Inferior parietal cortex (tissue), 1 donor: ENCODE results near the gene NOBOX.
"Not testable (repeated sequence)": the region's sequence is repeated elsewhere in the genome, so short reads cannot be mapped to it uniquely, and the experiment has no call there.

Source experiments
- DNase-seq: peaks from one replicate; pipeline ENCODE4 v3.0.0-alpha.2; 2016; ENCODE audit errors: extremely low spot score

NOBOX gene

DNA sequence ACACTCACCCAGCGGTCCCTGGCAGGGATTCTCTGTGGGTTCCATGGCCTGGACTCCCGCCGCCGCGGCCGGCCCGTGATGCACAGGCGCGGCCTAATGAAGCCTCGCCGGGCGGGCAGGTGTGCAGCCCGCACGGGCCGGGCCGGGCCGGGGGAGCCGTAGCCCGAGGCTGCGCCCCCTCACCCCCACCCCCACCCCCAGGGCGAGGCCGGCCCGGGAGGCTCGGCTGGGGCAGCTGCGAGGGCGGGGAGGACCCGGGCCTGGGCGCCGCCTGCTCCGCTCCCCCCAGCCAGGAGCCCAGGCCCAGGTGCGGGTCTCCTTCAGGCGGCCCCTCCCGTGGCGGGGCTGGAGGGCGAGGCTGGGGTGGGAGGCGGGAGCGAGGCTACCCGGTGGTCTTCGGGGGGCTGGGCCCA is at the start of gene NOBOX:
Gene NOBOX, minus strand, starts transcription at position 45 of the 413 bp plus-strand sequence.
- DNase-seq: no peak

DNA sequence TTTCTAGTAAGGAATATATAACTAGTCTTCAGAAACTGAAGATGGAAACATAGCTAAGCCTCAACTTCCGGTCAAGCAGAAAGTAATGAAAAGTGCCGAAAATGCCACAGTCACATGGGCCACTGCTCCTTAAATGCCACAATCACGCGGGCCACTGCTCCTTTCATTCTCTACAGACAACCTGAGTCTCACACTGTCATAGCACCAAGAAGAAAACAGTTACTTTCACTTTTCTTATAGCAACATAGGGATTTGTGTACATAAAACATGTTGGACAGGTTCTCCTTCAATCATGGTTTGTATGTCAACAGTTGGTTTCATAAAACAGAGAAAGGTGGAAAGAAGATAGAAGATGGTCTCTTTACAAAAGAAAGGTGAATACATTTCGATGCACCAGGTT is 48.6 kb upstream of the NOBOX start:
- no peak for DNase-seq

DNA sequence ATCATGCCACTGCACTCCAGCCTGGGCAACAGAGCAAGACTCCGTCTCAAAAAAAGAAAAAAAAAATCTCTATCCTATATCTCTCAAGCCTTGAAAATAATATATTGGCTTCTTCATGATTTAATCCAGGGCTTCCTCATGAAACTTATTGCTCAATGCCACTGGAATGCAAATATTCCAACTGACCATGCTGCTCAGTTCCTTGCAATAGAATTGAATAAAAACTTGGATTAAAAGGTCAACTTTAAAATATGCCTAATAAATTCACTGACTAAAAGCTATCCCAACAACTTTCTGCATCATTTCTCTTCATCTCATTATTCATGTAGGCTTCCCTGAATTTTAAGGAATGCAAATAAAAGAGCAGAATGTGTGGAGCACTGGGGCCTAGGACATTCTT is 42.1 kb upstream of the NOBOX start:
- no peak for DNase-seq

GRCh38 chr7:144439717-144440205 is 36.3 kb upstream of the NOBOX start:
- DNase-seq: no peak

DNA sequence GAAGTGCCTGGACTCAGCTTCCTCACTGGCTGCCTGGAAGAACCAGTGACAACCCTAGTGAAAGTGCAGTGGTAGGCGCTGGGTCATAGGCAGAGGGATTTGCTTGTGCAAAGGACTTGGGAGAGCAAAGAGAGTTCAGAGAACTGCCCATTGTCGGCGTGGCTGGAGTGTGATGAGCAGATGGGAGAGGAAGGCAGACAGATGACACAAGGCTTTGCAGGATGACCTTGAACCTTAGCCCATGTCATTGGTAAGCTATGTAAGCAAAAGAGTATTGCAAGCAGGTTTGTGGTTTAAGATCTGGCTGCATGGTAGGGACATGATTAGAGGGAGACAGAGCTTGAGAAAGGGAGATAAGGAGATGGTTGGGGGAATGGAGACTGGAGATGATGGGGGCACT is 35.3 kb upstream of the NOBOX start:
- DNase-seq: no peak

GRCh38 chr7:144437370-144438191 is 34.1 kb upstream of the NOBOX start:
- peak; percentile 79 for DNase-seq

DNA sequence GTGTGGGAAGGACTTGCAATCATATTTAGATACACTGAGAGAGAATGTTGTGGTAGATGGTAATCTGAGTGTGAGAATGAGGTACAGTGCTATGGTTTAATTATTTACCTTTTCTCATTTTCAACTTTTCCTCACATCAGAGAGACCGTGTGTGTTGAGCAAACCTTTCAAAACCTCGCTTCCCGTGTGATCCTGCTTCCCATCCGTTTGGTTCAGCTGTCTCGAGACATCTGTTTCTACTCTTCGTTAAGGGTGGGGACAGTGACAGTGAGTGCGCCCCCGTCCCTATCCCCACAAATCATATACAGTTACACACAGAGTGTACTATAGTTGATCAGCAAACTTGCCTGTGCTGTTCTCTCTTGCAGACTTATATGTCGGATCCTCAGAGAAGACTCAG is 33.0 kb upstream of the NOBOX start:
- DNase-seq: no peak

DNA sequence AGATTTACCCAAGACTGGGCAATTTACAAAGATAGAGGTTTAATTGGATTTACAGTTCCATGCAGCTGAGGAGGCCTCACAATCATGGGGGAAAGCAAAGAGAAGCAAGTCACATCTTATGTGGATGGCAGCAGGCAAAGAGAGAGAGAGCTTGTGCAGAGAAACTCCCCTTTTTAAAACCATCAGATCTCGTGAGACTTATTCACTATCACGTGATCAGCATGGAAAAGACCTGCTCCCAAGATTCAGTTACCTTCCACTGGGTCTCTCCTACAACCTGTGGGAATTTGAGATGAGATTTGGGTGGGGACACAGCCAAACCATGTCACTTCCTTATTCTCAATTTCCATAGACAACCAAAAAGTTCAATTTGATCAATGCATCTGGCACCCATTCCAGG is 24.9 kb upstream of the NOBOX start:
- DNase-seq: no peak

- not testable (repeated sequence) for DNase-seq
Observed at GRCh38 chr7:144427539-144427938, 24.0 kb upstream of the NOBOX start.

GRCh38 chr7:144418931-144419330 is 15.4 kb upstream of the NOBOX start:
- not testable (repeated sequence) for DNase-seq

DNA sequence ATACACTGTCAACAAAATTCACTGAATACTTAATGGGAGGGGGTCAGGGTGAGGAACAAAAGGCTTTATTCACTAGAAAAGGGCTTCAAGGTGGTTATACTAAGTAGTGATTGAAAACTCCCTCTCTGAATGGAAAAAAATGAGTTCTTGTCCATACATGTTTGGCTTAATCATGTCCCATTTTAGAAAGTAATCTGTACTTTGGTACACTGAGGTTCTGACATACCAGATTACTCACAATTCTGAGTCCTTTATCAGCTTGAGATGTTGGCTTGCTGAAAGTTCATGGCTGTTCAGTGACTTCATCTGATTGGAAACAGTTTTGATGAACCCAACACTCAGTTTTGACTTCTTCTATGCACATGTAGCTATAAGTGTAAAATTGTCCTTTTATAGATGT is 12.8 kb upstream of the NOBOX start:
- no peak for DNase-seq

- no peak for DNase-seq
Observed at GRCh38 chr7:144415858-144416257, 12.4 kb upstream of the NOBOX start.

DNA sequence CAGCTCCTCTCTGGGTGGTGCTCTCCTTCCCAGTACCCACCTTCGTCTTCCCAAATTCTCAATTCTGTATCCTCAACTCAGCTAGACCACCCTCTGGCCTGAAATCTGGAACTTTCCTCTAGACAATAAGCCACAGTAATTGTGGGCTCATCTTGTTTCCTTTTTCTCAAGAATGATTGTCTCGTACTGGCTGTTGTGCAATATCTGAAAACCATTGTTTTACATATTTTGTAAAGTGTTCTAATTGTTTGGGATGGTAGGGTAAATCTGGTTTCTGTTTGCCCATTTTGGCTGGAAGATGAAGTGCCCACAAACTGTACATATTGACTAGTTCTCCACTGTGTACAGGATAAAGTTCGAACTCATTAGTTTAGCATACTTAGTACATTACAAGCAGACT is 11.3 kb upstream of the NOBOX start:
- DNase-seq: no peak

DNA sequence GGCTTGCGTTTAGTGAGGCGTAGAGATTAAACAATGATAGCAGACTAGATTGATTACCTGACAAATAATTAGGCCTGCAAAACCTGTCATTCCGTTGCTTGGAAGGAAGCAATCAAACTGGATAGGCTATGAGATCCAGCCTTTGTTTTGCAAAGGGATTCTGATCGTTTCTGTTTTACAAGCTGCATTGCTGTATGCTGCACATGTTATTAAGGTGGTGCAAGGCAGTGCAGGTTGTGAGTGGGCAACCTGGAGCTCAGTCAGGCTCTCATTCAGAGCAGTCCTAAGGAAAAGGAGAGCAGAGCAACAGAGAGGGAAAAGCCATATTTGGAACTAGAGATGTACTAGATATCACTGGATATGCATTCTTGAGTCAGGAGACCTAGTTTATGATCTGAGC is 6.9 kb upstream of the NOBOX start:
- no peak for DNase-seq

GRCh38 chr7:144408121-144408520 is 4.6 kb upstream of the NOBOX start:
- DNase-seq: no peak

- DNase-seq: no peak
Observed at GRCh38 chr7:144407266-144407931, 3.9 kb upstream of the NOBOX start.

GRCh38 chr7:144404946-144405345 is 1.5 kb upstream of the NOBOX start:
- DNase-seq: no peak

- no peak for DNase-seq
Observed at GRCh38 chr7:144403102-144403501, 391 bp downstream of the NOBOX start.

DNA sequence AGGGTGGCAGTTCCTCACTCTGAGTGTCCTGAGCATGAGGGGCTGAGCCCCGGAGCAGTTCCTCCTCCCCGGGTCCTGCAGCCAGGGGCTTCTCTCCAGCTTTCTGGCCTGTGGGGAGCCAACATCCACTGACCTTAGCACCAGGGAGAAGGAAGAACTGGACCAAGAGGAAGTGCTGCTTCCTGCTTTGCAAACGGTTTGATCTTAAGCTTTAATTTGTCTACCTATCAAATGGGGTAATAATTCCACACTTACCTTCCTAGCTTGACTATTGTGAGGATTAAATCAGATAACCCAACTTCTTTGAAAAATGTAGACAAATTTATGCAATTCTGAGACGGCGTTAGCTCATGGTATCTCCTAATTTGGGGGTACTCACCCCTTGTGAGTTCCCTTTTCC is 2.0 kb downstream of the NOBOX start:
- DNase-seq: no peak

- no peak for DNase-seq
Observed at GRCh38 chr7:144399946-144400345, 3.5 kb downstream of the NOBOX start.

DNA sequence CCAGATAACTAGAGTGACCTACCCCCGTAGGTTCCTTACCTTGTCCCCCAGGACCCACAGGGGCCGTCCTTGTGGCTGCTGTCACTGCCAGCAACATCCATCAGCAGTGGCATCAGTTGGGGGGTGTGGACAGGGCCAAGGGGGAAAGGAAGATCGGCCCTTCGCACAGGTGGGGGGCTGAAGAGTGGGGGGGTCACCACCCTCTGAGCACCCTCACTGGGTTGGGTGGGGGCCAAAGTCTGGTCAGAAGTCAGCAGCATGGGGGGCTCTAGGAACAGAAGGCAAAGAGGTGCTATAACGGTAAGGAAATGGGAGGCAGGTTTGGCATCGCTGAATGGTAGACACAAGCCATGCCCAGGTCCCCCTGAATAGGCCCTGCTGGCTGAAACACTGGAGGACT is 4.6 kb downstream of the NOBOX start:
- no peak for DNase-seq

DNA sequence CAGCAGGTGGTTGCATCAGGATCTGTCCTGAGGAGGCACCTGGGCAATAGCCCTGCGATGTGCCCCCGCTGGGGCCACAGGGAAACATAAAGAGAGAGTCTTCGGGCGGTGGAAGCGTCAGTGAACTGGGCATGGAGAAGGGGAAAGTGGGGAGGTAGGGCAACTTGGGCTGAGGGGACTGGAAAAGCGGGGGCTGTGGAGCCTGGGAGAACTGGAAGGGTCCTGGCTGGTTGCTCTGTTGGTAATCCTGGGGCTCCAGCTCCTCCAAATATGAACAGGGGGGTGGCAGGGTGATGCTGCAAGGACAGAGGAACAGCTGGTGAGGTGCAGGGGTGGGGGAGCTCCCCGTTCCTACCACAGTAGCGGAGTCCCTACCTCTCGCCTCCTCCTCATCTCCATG is 5.2 kb downstream of the NOBOX start:
- DNase-seq: no peak

DNA sequence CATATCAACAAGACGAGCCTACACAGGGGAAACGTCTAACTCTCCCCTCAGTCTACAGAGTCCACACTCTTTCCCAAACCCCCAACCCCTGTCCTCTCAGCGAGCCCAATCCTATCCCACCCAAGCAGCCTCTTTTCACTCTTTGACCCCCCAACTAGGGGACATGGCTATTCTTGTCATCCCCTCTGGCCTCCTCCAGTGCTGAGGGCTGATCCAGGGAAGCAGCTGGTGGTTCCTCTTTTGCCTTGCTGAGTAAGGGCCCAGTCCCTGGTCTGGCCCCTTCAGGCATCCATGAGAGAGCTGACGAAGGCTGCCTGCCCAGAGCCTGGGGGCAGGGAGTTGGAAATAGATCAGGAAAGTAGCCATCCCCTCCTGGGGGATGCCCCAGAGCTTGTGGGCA is 6.4 kb downstream of the NOBOX start:
- DNase-seq: no peak
